ENCODE data around the gene RAPGEF5.

GRCh38 chr7:22338411-22338810 is 18.5 kb downstream of the RAPGEF5 start:
- no peak for TF ChIP-seq CTCF (IDR thresholded peaks at IDR 0.05)
- TF ChIP-seq POLR2A (IDR thresholded peaks at IDR 0.05): no peak
- TF ChIP-seq EP300 (IDR thresholded peaks at IDR 0.05): no peak
